SHP77 (cell line): ENCODE data around the gene CD207.

Experiments used
- DNase-seq, 2 experiments: peaks; one replicate each; lab custom pipeline; 2025; lab: John Stamatoyannopoulos, UW

CD207 gene

GRCh38 chr2:70795164-70795995 is 40.2 kb downstream of the CD207 start:
- DNase-seq = no peak

GRCh38 chr2:70793450-70793849 is 42.2 kb downstream of the CD207 start:
- no peak for DNase-seq

- no peak for DNase-seq
These were observed 45.3 kb downstream of the CD207 start, which contains the start of gene FIGLA for GRCh38 chr2:70790136-70790828. FIGLA (minus strand) TSS chr2:70790643; CDS start chr2:70790638, 5 bp downstream.

- peak; percentile 6 to 11 for DNase-seq
These were observed 46.1 kb downstream of the CD207 start for GRCh38 chr2:70789304-70790135.

GRCh38 chr2:70785137-70785911 is 50.3 kb downstream of the CD207 start:
- peak; percentile 24 to 35 for DNase-seq

- DNase-seq = no peak
These were observed 51.3 kb downstream of the CD207 start for GRCh38 chr2:70784320-70784719.
